Lung (tissue), 12 donors: ENCODE results near the gene ZMYND15. TPM values are rescaled to one million over a fixed set of nuclear protein-coding genes. Genes with fewer than 3 reads are reported as not detected.

ENCODE experiments used
- ATAC-seq: fragments of 200-7000 bp; cut with Tn5 transposase; one replicate; pipeline ENCODE4 v1.9.1; 2020; ENCODE audit warnings: moderate number of reproducible peaks; ENCODE audit not compliant: insufficient read depth, low FRiP score
- DNase-seq, 3 donors: peaks; one replicate each; pipeline ENCODE4 v3.0.0-alpha.2; 2013 to 2017
- H3K27ac ChIP-seq, 2 donors: one replicate each; pipeline ENCODE4 v1.5.1; 2013; ENCODE audit warnings: mild to moderate bottlenecking in 2 of 2, moderate library complexity in 2 of 2, control low read depth in 1 of 2, inconsistent platforms in 1 of 2, low read depth in 1 of 2, low read length in 1 of 2
- H3K27me3 ChIP-seq, 3 donors: one replicate each; pipeline ENCODE4 v1.5.1; 2013; ENCODE audit warnings: low read length in 2 of 3; ENCODE audit not compliant: control insufficient read depth in 3 of 3, insufficient read depth in 3 of 3
- H3K36me3 ChIP-seq, 4 donors: one replicate each; pipeline ENCODE4 v1.5.1; 2013; ENCODE audit warnings: low read length in 4 of 4, mild to moderate bottlenecking in 1 of 4, moderate library complexity in 1 of 4; ENCODE audit not compliant: control insufficient read depth in 4 of 4, insufficient read depth in 4 of 4
- H3K4me1 ChIP-seq, 5 donors: one replicate each; pipeline ENCODE4 v1.5.1; 2013; ENCODE audit warnings: low read length in 5 of 5, mild to moderate bottlenecking in 2 of 5, moderate library complexity in 1 of 5; ENCODE audit not compliant: control insufficient read depth in 5 of 5, insufficient read depth in 5 of 5
- H3K4me3 ChIP-seq: one replicate; pipeline ENCODE4 v1.5.1; 2013; ENCODE audit warnings: mild to moderate bottlenecking, control low read depth, moderate library complexity
- H3K9ac ChIP-seq, 2 donors: one replicate each; pipeline ENCODE4 v1.5.1; 2013; ENCODE audit warnings: low read length in 2 of 2, control low read depth in 1 of 2; ENCODE audit not compliant: insufficient read depth in 1 of 2
- H3K9me3 ChIP-seq, 4 donors: one replicate each; pipeline ENCODE4 v1.5.1; 2013; ENCODE audit warnings: low read length in 3 of 4, mild to moderate bottlenecking in 1 of 4, moderate library complexity in 1 of 4; ENCODE audit not compliant: control insufficient read depth in 4 of 4, insufficient read depth in 3 of 4
- WGBS, 2 donors: extraction: QIAGEN DNeasy Blood & Tissue Kit; methylation state at CpG; one replicate each; pipeline ENCODE4 v1.1.7; 2013; 5-methylcytosine and 5-hydroxymethylcytosine counted together
- polyA plus RNA-seq, 2 donors: library from polyadenylated mRNA; stranded (reverse); fragments of 200-250 nt; gene quantifications; one replicate each; pipeline ENCODE4 v1.2.1, GENCODE V29; 2013
- total RNA-seq, 2 donors: library from RNA; depleted of rRNA in 1 of 2; stranded (reverse); fragments of >200 nt in 1 of 2; gene quantifications; one replicate each; pipeline ENCODE4 v1.2.1, GENCODE V29; 2014 to 2021
- TF ChIP-seq, protein P1 (sequence below): IDR thresholded peaks from 2 replicates; pipeline ENCODE4 v1.5.1; 2012; ENCODE audit warnings: mild to moderate bottlenecking; ENCODE audit errors: control extremely low read depth, extremely low read depth
- donor health status: control.
- donor health status: control.
- donor health status: Bipolar disorder and iron deficiency.
- donor health status: healthy.
- donor health status: DM: yes; HTN: yes; CAD: no.

ZMYND15 gene
- total and polyA plus RNA-seq, 4 donors, result 2.3 to 9.7 (median 7.8) TPM

DNA sequence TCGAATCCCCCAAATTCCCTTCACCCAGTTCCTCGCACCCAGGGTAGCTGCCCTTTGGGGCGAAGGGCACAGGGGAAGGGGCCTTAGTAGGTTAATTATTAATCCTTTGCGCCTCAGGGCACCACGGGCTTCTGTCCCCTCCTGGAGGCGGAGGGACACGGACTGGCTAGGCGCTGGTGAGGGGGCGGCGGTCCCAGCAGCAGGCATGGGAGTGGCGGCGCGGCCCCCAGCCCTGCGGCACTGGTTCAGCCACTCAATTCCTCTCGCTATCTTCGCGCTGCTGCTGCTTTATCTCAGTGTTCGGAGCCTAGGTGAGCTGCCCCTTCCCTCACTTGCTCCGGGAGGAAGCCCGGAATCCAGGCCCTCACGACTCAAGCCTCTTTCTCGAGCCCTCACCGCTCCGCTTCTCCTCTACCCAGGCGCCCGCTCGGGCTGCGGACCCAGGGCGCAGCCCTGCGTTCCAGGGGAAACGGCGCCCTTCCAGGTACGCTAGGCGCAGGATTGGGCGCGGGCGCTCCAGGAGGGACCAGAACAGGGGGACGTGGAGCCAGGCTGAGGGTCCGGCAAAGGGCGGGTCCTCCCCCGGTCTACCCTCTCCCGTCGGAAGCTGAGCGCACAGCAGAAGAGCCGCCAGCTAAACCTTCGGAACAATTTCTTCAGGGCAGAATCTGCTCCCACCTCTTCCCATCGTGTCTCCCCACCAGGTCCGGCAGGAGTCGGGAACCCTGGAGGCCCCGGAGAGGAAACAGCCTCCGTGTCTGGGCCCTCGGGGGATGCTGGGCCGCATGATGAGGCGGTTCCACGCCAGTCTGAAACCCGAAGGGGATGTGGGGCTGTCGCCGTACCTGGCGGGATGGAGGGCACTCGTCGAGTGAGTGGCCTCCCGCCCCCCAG, 49.4 kb downstream of the ZMYND15 start, which contains the start of gene GLTPD2:
Gene GLTPD2, plus strand, starts transcription at position 158 of the 894 bp plus-strand sequence. Its CDS starts 48 bp downstream, at position 206.
- peak within 1 kb of the TSS in 1 of 2 donors; percentile 17 for H3K9ac ChIP-seq
- H3K27ac ChIP-seq, result peak within 1 kb of the TSS; percentile 91 to 97
- DNase-seq, result no peak
- peaks cover 4 to 33% (median 17%) of the 10 kb centered on the region in 5 donors for H3K4me1 ChIP-seq
- WGBS, 2 donors, result 19 to 35% methylated on average over 58 to 62 of the region's 62 CpGs
- H3K4me3 ChIP-seq, result peak within 1 kb of the TSS; percentile 50
- no peaks in the 10 kb centered on the region for H3K9me3 ChIP-seq
- H3K36me3 ChIP-seq, result no peaks in the 10 kb centered on the region
- ATAC-seq, result no peak
- peaks cover 0 to 25% (median 17%) of the 10 kb centered on the region in 3 donors for H3K27me3 ChIP-seq
- TF ChIP-seq, protein P1, sequence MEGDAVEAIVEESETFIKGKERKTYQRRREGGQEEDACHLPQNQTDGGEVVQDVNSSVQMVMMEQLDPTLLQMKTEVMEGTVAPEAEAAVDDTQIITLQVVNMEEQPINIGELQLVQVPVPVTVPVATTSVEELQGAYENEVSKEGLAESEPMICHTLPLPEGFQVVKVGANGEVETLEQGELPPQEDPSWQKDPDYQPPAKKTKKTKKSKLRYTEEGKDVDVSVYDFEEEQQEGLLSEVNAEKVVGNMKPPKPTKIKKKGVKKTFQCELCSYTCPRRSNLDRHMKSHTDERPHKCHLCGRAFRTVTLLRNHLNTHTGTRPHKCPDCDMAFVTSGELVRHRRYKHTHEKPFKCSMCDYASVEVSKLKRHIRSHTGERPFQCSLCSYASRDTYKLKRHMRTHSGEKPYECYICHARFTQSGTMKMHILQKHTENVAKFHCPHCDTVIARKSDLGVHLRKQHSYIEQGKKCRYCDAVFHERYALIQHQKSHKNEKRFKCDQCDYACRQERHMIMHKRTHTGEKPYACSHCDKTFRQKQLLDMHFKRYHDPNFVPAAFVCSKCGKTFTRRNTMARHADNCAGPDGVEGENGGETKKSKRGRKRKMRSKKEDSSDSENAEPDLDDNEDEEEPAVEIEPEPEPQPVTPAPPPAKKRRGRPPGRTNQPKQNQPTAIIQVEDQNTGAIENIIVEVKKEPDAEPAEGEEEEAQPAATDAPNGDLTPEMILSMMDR, result no peak

DNA sequence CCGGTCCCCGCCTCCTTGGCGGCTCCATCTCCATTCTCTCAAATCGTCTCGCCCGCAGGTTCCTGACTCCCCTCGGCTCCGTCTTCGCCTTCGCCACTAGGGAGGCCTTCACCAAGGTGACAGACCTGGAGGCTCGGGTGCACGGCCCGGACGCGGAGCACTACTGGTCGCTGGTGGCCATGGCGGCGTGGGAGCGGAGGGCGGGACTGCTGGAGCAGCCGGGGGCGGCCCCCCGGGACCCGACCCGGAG, 50.0 kb downstream of the ZMYND15 start:
- ATAC-seq (no peak), DNase-seq (peak in 1 of 3 donors; percentile 43)
- WGBS, 2 donors, result 1% methylated on average over 21 to 25 of the region's 25 CpGs
- Histone ChIP-seq H3K4me3 (peak overlapping the region; percentile 50), H3K27ac (peak overlapping the region; percentile 91 to 97), H3K4me1 (peaks cover 4 to 33% (median 17%) of the 10 kb centered on the region in 5 donors), H3K9me3 (no peaks in the 10 kb centered on the region), H3K27me3 (peaks cover 0 to 19% (median 11%) of the 10 kb centered on the region in 3 donors), H3K9ac (no peak overlapping the region), H3K36me3 (no peaks in the 10 kb centered on the region)
- TF ChIP-seq, protein P1, result no peak

DNA sequence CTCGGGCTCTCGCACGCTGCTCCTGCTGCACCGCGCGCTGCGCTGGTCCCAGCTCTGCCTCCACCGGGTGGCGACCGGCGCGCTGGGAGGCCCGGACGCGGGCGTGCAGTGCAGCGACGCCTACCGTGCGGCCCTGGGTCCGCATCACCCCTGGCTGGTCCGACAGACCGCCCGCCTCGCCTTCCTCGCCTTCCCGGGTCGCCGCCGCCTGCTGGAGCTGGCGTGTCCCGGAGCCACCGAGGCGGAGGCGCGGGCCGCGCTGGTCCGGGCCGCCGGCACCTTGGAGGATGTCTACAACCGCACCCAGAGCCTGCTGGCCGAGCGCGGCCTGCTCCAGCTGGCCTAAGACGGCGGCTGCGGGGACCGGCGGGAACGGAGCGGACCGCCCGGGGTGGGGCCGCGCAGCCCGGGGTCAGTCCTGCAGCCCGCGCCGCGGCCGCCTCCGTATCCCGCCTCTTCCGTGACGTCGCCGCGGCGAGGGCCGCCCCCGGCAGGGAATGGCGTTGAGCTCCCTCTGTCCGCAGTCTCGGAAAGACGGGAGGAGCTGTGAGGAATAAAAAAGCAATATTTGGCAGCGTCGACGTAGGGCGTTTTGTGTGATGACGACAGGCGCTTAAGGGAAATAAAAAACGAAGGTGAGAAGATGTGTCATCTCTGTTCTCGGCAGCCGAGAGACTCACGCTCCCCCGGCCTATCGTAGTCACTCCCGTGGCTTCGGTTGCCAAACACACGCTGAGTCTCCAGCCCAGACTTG, 50.5 kb downstream of the ZMYND15 start:
- peak; percentile 90 to 92 (median 92) for DNase-seq
- peaks cover 4 to 33% (median 17%) of the 10 kb centered on the region in 5 donors for H3K4me1 ChIP-seq
- TF ChIP-seq, protein P1, result peak; percentile 75

More for the DNA sequence above, 50.5 kb downstream of the ZMYND15 start:
- Histone ChIP-seq H3K9ac (peak overlapping the region; percentile 12 to 88), H3K4me3 (peak overlapping the region; percentile 50), H3K9me3 (no peaks in the 10 kb centered on the region), H3K27ac (peak overlapping the region; percentile 91 to 97), H3K36me3 (no peaks in the 10 kb centered on the region), H3K27me3 (peaks cover 0 to 17% (median 8%) of the 10 kb centered on the region in 3 donors)
- 0% methylated on average over 76 to 91 of the region's 91 CpGs for WGBS, 2 donors
- peak; percentile 91 for ATAC-seq
